Measurements from ENCODE around the gene LHFPL5.
A peak's percentile ranks its signal among the peaks of the same experiment; 100 is the strongest.

DNA sequence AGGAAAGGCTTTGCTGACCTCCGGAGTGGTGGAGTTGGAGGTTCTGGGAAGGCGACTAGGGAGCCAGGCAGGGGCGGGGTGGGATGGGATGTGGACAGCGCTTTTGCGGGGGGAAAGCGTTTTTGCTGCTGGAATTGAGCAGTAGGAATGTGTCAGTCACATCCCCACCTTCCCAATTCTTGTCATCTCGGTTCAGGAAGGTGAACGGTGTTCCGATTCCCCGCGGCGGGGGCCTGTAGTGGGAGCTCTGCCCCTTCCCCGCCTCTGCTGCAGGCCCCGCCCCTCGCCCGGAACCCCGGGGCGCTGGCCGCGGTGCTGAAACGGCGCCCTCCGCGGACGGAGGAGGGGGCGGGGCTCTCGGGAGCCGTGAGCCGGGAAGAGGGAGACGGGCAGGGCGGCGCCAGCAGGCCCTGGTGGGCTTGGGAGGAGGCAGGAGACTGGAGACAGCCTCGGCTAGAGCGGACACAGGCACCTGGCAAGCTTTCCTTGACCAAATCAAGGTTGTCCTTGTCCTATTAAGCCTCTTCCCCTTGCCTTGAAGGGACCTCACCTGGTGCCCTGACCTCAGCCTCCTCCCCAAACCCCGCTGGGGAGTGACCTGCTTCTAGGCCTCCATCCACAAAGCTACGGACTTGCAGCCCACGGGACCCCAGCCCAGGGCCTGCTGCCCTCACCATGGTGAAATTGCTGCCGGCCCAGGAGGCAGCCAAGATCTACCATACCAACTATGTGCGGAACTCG lies at the start of gene LHFPL5:
- TF ChIP-seq, protein P1, sequence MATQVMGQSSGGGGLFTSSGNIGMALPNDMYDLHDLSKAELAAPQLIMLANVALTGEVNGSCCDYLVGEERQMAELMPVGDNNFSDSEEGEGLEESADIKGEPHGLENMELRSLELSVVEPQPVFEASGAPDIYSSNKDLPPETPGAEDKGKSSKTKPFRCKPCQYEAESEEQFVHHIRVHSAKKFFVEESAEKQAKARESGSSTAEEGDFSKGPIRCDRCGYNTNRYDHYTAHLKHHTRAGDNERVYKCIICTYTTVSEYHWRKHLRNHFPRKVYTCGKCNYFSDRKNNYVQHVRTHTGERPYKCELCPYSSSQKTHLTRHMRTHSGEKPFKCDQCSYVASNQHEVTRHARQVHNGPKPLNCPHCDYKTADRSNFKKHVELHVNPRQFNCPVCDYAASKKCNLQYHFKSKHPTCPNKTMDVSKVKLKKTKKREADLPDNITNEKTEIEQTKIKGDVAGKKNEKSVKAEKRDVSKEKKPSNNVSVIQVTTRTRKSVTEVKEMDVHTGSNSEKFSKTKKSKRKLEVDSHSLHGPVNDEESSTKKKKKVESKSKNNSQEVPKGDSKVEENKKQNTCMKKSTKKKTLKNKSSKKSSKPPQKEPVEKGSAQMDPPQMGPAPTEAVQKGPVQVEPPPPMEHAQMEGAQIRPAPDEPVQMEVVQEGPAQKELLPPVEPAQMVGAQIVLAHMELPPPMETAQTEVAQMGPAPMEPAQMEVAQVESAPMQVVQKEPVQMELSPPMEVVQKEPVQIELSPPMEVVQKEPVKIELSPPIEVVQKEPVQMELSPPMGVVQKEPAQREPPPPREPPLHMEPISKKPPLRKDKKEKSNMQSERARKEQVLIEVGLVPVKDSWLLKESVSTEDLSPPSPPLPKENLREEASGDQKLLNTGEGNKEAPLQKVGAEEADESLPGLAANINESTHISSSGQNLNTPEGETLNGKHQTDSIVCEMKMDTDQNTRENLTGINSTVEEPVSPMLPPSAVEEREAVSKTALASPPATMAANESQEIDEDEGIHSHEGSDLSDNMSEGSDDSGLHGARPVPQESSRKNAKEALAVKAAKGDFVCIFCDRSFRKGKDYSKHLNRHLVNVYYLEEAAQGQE (IDR thresholded peaks at IDR 0.05; ENCODE audit: insufficient replicate concordance, low read depth), result peak; percentile 98
- TF ChIP-seq, protein P2, sequence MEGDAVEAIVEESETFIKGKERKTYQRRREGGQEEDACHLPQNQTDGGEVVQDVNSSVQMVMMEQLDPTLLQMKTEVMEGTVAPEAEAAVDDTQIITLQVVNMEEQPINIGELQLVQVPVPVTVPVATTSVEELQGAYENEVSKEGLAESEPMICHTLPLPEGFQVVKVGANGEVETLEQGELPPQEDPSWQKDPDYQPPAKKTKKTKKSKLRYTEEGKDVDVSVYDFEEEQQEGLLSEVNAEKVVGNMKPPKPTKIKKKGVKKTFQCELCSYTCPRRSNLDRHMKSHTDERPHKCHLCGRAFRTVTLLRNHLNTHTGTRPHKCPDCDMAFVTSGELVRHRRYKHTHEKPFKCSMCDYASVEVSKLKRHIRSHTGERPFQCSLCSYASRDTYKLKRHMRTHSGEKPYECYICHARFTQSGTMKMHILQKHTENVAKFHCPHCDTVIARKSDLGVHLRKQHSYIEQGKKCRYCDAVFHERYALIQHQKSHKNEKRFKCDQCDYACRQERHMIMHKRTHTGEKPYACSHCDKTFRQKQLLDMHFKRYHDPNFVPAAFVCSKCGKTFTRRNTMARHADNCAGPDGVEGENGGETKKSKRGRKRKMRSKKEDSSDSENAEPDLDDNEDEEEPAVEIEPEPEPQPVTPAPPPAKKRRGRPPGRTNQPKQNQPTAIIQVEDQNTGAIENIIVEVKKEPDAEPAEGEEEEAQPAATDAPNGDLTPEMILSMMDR (IDR thresholded peaks at IDR 0.05; ENCODE audit: insufficient read depth, low read length), result no peak

Measured in HL-60 (cell line).